ENCODE results near the gene SNX9.

The SNX9 gene

GRCh38 chr6:157904999-157905398 lies 82.0 kb downstream of the SNX9 start:
- no peak for DNase-seq (ENCODE audit: low read depth, low spot score)
- TF ChIP-seq CTCF (IDR thresholded peaks at IDR 0.05; ENCODE audit: insufficient read depth, low read length, missing control alignments), result no peak
- no peak overlapping the region for H3K4me3 ChIP-seq (ENCODE audit: low read depth, low read length)
- ChIA-PET POLR2A (no interaction called here), CTCF (interaction anchor here (0.9 to 1.0 kb wide), 2 partner anchors 32 to 167 kb away, joined by 3 read pairs; no protein-coding TSS in a partner anchor)

DNA sequence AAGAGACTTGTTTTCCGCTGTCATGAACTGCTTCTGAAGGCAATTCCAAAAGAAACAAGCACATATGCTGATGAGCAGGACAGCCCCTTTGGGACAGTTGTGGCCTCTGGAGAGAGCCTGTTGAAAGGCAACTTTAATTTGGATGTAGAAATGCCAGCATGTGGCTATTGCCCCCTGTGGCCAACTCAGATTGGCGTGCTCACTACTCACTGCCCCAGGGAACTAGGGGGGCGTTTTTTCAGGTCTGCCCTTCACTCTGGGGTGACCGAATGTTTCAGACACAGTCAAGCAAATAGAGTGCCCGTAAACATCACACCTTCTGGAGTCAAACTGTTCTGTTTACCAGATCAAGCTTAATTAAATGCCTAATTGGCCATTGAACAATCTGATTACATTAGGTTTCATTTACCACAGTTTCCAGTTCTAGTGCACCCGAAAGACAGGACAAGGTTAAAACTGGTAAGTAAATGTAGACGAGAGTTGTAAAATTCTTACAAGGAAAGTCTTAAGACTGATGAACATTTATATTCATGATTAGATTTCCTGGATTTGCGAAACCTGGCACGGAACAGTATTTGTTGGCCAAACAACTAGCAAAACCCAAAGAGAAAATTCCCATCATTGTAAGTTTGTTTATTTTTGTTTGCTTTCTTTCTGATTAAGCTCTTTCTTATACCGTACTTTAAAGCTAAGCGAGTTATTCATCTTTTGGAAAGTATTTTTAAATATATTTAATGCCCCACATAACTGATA lies 82.7 kb downstream of the SNX9 start:
- TF ChIP-seq CTCF (IDR thresholded peaks at IDR 0.05; ENCODE audit: insufficient read depth, low read length, missing control alignments), result no peak
- ChIA-PET CTCF (interaction anchor here (0.9 to 2.5 kb wide), 8 partner anchors 9 to 167 kb away, joined by 3 to 10 read pairs (median 5); no protein-coding TSS in a partner anchor), POLR2A (no interaction called here)
- DNase-seq (ENCODE audit: low read depth, low spot score), result no peak
- H3K4me3 ChIP-seq (ENCODE audit: low read depth, low read length), result no peak overlapping the region

DNA sequence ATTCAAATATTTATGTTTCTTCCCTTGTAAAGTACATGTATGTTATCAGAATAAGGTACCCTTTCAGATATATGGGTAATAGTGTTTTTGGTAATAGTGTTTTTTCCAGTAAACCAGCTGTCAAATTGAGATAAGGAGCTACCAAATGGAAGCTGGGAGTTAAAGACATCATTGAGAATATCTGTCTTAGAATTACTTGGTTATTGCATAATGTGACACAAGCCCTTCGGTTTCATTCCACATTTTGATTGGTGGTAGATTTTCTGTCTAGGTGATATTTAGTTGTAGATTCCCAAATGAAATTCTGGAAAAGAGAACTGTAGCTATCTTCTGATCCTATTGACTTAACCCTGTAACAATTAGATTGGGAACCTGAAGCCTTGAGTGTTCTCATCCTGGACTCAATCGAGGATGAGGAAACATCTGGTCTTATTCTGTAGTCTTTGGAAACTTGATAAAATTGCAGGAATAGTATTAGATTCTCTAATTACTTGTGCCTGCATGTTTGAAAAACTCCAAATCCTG lies 83.6 kb downstream of the SNX9 start:
- ChIA-PET CTCF (interaction anchor here (0.8 to 2.5 kb wide), 9 partner anchors 10 to 240 kb away, joined by 3 to 10 read pairs (median 5); no protein-coding TSS in a partner anchor), POLR2A (no interaction called here)
- no peak for DNase-seq (ENCODE audit: low read depth, low spot score)
- no peak overlapping the region for H3K4me3 ChIP-seq (ENCODE audit: low read depth, low read length)
- TF ChIP-seq CTCF (IDR thresholded peaks at IDR 0.05; ENCODE audit: insufficient read depth, low read length, missing control alignments), result no peak

DNA sequence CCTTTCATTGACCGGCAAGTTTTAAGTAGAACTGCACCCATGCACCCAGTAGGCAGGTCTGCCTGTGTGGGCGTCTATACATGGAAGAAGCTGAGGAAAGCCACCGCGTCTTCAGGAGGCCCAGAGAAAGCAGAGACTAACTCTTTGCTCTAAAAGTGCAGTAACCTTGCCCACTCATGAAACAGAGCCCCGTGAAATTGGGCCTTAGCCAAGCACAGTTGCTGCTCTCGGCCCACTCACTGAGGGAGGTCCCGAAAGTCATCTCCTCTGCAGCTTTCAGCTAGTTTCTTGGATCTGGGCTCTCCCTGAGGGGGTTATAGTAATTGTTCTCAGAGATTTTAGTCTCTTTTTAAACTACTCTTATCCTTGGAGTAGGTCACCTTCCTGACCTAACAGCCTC lies 84.6 kb downstream of the SNX9 start:
- ChIA-PET POLR2A (no interaction called here), CTCF (interaction anchor here (0.8 to 2.5 kb wide), 4 partner anchors 78 to 241 kb away, joined by 3 to 10 read pairs (median 6); no protein-coding TSS in a partner anchor)
- no peak for DNase-seq (ENCODE audit: low read depth, low spot score)
- no peak overlapping the region for H3K4me3 ChIP-seq (ENCODE audit: low read depth, low read length)
- no peak for TF ChIP-seq CTCF (IDR thresholded peaks at IDR 0.05; ENCODE audit: insufficient read depth, low read length, missing control alignments)

GRCh38 chr6:157908369-157909281 lies 85.6 kb downstream of the SNX9 start:
- POLR2A ChIA-PET, result no interaction called here

More at GRCh38 chr6:157908369-157909281, 85.6 kb downstream of the SNX9 start:
- CTCF ChIA-PET, result interaction anchor here (0.9 to 2.3 kb wide), 2 partner anchors 18 to 35 kb away, joined by 3 to 10 read pairs; no protein-coding TSS in a partner anchor
- TF ChIP-seq CTCF (IDR thresholded peaks at IDR 0.05; ENCODE audit: insufficient read depth, low read length, missing control alignments), result no peak
- no peak overlapping the region for H3K4me3 ChIP-seq (ENCODE audit: low read depth, low read length)
- DNase-seq (ENCODE audit: low read depth, low spot score), result no peak

All from AG04449 (cell line).